Neutrophil (primary cell): ENCODE results near the gene CTNNA2.

Experiments used
- H3K27ac ChIP-seq: fragments of 200-600 bp; sonication (generic); 2 replicates; pipeline ENCODE4 v1.5.1; 2016; ENCODE audit warnings: mild to moderate bottlenecking, moderate library complexity
- H3K27me3 ChIP-seq: fragments of 200-600 bp; sonication (generic); 2 replicates; pipeline ENCODE4 v1.6.0; 2016; ENCODE audit warnings: mild to moderate bottlenecking
- H3K36me3 ChIP-seq: fragments of 200-600 bp; sonication (generic); 2 replicates; pipeline ENCODE4 v1.5.1; 2017
- H3K4me1 ChIP-seq, 2 experiments: fragments of 200-600 bp in 1 of 2; sonication (generic) in 1 of 2; 1 replicate in 1 of 2; 2 replicates in 1 of 2; pipeline versions ENCODE4 v1.5.1 to v1.6.1; 2013 to 2016; ENCODE audit warnings: low read depth in 1 of 2, low read length in 1 of 2, mild to moderate bottlenecking in 1 of 2, moderate library complexity in 1 of 2; ENCODE audit not compliant: control insufficient read depth in 1 of 2, insufficient read depth in 1 of 2
- H3K4me3 ChIP-seq, 2 experiments: fragments of 200-600 bp in 1 of 2; sonication (generic) in 1 of 2; 1 replicate in 1 of 2; 2 replicates in 1 of 2; pipeline ENCODE4 v1.5.1; 2013 to 2016; ENCODE audit warnings: low read depth in 1 of 2, low read length in 1 of 2, mild to moderate bottlenecking in 1 of 2, moderate library complexity in 1 of 2
- H3K9me3 ChIP-seq: fragments of 200-600 bp; sonication (generic); 2 replicates; pipeline ENCODE4 v1.5.1; 2016
- TF ChIP-seq, protein P1 (sequence below): fragments of 200-600 bp; sonication (generic); IDR thresholded peaks from 2 replicates; pipeline ENCODE4 v1.5.1; 2016; ENCODE audit warnings: antibody characterized with exemption

The CTNNA2 gene

DNA sequence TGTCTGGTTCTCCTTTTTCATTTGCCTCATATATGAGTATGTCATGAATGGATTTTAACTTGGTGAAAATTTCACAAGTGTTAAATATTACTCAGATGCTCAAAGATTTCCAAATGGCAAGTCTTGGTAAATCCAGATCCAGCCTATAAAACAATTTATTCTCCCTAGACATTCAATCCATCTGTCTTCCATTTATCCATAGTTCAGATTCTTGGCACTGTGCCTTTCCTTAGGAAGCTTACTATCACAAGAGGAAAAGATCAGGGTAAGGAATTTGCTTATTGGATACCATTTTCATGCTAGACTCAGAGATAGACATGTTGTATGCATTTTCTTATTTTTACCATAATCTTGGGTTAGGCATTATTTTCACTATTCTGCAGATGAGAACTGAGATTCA is 864.2 kb downstream of the CTNNA2 start:
- H3K4me1 ChIP-seq: no peaks in the 10 kb centered on the region
- TF ChIP-seq, protein P1, sequence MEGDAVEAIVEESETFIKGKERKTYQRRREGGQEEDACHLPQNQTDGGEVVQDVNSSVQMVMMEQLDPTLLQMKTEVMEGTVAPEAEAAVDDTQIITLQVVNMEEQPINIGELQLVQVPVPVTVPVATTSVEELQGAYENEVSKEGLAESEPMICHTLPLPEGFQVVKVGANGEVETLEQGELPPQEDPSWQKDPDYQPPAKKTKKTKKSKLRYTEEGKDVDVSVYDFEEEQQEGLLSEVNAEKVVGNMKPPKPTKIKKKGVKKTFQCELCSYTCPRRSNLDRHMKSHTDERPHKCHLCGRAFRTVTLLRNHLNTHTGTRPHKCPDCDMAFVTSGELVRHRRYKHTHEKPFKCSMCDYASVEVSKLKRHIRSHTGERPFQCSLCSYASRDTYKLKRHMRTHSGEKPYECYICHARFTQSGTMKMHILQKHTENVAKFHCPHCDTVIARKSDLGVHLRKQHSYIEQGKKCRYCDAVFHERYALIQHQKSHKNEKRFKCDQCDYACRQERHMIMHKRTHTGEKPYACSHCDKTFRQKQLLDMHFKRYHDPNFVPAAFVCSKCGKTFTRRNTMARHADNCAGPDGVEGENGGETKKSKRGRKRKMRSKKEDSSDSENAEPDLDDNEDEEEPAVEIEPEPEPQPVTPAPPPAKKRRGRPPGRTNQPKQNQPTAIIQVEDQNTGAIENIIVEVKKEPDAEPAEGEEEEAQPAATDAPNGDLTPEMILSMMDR: no peak
- no peak overlapping the region for H3K27ac ChIP-seq
- no peaks in the 10 kb centered on the region for H3K9me3 ChIP-seq
- no peaks in the 10 kb centered on the region for H3K27me3 ChIP-seq
- no peaks in the 10 kb centered on the region for H3K36me3 ChIP-seq
- H3K4me3 ChIP-seq: no peak overlapping the region

DNA sequence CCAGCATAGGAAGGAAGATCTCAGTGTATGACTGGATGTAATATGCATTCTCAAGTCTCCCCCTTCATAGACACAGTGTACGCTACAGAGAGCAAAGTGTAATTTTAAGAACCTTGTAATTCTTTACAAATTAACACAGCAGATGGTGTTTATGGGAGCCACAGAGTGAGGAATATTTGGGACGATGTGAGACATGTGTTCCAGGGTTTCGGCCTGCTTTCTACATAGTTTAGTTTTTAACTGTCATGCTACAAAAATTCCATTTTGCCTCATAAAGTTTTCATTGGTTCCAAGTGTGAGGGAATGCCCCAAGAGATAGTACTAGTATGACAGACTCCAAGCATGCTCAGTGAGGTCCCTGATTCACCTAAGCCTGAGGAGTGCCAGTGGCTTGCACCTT is 867.9 kb downstream of the CTNNA2 start:
- no peaks in the 10 kb centered on the region for H3K9me3 ChIP-seq
- H3K27me3 ChIP-seq: no peaks in the 10 kb centered on the region
- H3K4me1 ChIP-seq: no peaks in the 10 kb centered on the region
- no peak overlapping the region for H3K27ac ChIP-seq
- H3K36me3 ChIP-seq: no peaks in the 10 kb centered on the region
- no peak overlapping the region for H3K4me3 ChIP-seq
- TF ChIP-seq, protein P1: no peak

DNA sequence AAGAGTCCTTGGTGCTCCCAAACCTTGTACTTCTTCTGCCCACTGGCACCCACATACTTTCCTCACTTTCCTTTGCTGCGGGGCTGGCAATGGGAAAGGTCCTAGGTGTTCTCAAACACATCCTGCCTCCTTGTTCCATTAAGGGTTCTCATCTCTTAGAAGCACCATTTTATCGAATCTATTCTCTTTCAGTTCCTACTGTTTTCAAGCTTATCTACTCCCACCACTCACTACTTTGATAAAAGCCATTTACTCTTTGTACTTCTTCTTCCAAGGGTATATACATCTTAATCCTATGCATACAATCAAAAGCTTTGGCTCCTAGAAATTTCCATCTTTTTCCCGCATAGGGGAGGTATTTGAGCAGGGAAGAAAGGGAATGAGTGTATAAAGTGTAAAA is 868.8 kb downstream of the CTNNA2 start:
- TF ChIP-seq, protein P1: no peak
- Histone ChIP-seq H3K4me1 (no peaks in the 10 kb centered on the region), H3K4me3 (no peak overlapping the region), H3K27ac (no peak overlapping the region), H3K9me3 (no peaks in the 10 kb centered on the region), H3K27me3 (no peaks in the 10 kb centered on the region), H3K36me3 (no peaks in the 10 kb centered on the region)

DNA sequence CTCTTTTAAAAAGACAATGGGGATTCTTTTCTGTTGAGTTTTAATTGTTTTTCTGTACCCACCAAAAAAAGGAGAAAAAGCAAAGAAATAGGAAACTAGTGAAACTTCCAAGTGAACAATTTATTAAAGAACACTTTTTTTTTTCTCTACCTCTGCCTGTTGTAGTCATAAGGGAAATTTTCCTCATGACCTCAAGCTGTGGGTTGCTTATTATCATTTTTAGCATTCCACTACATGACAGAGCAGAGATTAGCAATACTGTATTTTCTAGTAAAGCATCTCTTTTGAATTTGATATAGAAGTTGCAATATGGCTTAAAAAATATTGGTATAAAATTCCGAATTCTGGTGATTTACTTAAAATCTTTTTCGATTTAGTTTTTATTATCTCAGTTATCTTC is 879.6 kb downstream of the CTNNA2 start:
- Histone ChIP-seq H3K4me1 (no peaks in the 10 kb centered on the region), H3K4me3 (no peak overlapping the region), H3K27me3 (no peaks in the 10 kb centered on the region), H3K27ac (no peak overlapping the region), H3K9me3 (no peaks in the 10 kb centered on the region), H3K36me3 (no peaks in the 10 kb centered on the region)
- TF ChIP-seq, protein P1: no peak

DNA sequence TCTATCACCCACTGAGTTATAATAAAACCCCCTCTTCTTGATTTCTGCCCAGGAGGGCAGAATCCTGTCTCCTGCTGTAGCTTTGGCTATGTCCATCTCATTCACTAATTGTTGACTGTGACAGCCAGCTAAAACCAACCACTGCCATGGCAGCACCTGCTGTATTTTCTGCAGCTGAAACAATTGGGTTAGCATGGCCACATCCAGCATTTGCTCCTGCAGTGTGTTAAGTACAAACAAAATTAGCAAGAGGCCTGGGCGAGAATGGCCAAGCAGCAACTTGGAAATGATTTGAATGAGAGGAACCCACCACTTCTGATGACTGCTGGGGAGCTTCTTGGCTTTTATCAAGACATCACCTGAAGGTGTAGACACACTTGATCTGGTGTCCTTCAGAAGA is 881.1 kb downstream of the CTNNA2 start:
- H3K4me3 ChIP-seq: no peak overlapping the region
- H3K27me3 ChIP-seq: no peaks in the 10 kb centered on the region
- H3K27ac ChIP-seq: no peak overlapping the region
- no peaks in the 10 kb centered on the region for H3K9me3 ChIP-seq
- no peaks in the 10 kb centered on the region for H3K4me1 ChIP-seq
- H3K36me3 ChIP-seq: no peaks in the 10 kb centered on the region
- TF ChIP-seq, protein P1: no peak

DNA sequence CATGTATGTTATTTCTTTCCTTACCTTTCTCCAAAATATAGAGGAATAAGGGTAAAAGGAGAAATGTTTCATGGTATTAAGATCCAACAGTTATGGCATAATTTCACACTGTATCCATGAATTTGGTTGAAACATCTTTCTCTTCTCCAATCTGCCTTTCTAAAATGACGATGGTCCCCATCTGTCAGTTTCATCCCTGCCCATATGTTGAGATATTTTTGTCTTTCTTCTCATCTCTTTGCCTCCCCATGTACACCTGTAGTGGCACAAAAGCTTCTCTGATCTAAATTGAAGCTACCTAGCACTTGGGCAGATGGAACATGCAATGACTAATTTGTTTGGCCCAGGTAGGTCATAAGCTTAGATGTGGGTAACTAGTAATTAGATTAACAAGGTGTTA is 882.4 kb downstream of the CTNNA2 start:
- no peaks in the 10 kb centered on the region for H3K27me3 ChIP-seq
- no peak overlapping the region for H3K27ac ChIP-seq
- H3K4me3 ChIP-seq: no peak overlapping the region
- H3K4me1 ChIP-seq: no peaks in the 10 kb centered on the region
- H3K36me3 ChIP-seq: no peaks in the 10 kb centered on the region
- no peaks in the 10 kb centered on the region for H3K9me3 ChIP-seq
- TF ChIP-seq, protein P1: no peak
